ENCODE results near the gene MAP1A.

DNA sequence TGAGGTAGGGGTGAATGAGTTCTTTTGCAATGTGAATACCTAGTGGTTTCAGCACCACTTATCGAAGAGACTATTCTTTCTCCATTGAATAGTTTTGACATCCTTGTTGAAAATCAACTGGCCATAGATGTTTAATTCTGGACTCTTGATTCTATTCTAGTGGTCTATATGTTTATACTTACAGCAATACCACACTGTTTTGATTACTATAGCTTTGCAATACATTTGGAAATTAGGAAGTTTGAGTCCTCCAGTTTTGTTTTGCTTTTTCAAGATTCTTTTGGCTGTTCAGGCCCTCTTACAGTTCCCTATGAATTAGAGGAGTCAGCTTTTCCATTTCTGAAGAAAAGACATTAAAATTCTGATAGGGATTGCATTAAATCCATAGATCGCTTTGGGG is 30.1 kb downstream of the MAP1A start:
- TF ChIP-seq POLR2A (IDR thresholded peaks at IDR 0.05) (no peak), POLR2AphosphoS5 (IDR thresholded peaks at IDR 0.05) (no peak), EP300 (IDR thresholded peaks at IDR 0.05) (no peak)
- TF ChIP-seq, protein P1, sequence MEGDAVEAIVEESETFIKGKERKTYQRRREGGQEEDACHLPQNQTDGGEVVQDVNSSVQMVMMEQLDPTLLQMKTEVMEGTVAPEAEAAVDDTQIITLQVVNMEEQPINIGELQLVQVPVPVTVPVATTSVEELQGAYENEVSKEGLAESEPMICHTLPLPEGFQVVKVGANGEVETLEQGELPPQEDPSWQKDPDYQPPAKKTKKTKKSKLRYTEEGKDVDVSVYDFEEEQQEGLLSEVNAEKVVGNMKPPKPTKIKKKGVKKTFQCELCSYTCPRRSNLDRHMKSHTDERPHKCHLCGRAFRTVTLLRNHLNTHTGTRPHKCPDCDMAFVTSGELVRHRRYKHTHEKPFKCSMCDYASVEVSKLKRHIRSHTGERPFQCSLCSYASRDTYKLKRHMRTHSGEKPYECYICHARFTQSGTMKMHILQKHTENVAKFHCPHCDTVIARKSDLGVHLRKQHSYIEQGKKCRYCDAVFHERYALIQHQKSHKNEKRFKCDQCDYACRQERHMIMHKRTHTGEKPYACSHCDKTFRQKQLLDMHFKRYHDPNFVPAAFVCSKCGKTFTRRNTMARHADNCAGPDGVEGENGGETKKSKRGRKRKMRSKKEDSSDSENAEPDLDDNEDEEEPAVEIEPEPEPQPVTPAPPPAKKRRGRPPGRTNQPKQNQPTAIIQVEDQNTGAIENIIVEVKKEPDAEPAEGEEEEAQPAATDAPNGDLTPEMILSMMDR (IDR thresholded peaks at IDR 0.05), result no peak
